HG02759 (cell line): ENCODE data around the gene SYNPR.

ENCODE experiments used
- ATAC-seq: cut with Tn5 transposase; IDR thresholded peaks from one replicate; pipeline ENCODE4 v1.9.1; 2021; ENCODE audit warnings: mild to moderate bottlenecking, moderate library complexity; ENCODE audit not compliant: unreplicated experiment

The SYNPR gene

DNA sequence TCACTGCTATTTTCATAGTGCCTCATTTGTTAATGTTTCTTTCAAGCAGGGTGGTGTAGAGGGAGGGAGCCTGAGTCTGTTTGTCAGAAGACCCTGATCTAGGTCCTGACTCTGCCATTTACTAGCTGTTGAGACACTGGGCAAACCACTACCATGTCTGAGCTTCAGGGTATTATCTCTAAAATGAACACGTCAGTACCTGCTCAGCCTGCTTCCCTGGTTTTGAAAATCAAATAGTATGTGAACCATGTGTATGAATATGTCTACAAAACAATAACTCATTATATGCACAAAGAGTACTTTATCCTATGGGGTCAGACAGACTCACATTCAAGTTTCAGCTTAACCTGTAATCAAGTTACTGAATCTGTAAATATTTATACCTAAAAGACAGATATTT lies 25.1 kb downstream of the SYNPR start:
- ATAC-seq = no peak

- no peak for ATAC-seq
Measured at GRCh38 chr3:63304421-63304820, 26.3 kb downstream of the SYNPR start.

- ATAC-seq = no peak
Measured at GRCh38 chr3:63308072-63308471, 30.0 kb downstream of the SYNPR start.

DNA sequence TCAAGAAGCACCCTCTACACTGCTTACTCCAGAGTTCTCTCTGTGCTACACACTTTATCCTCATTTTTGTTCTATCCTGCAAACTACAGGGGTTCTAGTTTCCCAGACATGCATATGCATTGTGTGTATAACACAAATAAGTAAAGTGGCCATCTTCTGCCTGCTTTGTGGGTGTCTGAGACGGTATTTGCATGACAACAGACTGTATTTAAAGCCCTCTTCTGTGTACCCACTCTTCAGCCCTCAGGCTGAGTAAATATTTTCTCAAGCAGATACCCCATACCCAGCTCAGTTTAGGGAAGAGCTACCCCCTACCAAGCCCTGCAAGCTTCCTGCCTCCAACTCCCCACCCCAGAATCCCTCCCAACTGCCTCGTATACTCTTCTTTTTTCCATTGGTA lies 31.7 kb downstream of the SYNPR start:
- no peak for ATAC-seq

- no peak for ATAC-seq
Measured at GRCh38 chr3:63323766-63324165, 45.7 kb downstream of the SYNPR start.

DNA sequence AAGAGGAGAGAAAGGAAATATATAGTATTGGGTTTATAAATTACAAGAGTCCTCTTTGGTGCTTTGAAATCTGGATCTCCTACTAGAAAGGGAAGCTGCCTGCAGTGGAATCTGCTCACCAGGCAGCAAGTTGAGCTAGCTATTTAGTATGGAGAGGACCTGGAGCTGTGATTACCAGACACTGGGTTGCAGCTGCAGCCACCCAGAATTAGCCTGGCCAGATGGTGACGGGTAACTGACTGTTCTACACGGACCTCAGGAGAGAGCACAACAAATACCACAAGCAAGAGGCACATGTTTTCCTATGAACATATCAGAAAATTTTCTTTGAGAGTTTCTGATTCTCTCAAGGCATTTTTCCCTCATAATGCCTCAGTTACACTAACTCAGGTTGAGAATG lies 46.5 kb downstream of the SYNPR start:
- no peak for ATAC-seq

DNA sequence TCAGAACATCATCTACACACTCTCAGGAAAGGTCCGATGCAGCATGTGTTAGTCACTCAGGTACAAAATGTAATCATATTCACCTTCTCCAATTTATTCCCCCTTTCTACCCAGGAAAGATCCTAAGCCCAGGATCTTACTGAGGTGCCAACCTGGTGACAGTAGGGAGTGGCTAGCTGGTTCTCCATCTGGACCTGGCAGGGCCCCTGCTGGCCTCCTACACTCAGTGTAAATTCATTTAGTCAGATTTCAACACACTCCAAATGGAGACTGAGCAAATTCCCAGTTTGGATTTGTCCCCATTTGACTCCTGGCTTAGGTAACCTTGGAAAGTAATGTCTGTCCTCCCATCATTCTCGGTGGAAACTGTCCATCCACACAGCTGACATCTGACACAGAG lies 47.3 kb downstream of the SYNPR start:
- ATAC-seq = no peak

DNA sequence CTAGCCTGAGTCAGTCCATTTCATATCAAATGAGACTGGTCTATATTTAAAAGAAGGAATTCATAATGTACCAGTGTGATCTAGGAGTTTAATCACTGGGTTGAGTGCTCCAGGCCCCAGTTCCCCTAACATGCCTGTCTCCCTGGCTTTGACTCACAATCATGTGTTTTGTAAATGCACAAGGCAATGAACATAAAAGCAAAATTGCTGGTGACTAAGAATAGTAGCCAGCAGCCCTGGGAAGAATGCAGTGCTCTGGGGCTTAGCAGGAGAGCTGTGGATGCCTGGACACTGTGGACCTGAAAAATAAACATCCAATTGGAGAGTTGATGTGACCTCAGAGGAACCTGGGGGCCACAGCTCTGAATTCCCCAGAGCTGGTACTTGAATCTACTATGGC lies 50.3 kb downstream of the SYNPR start:
- no peak for ATAC-seq

DNA sequence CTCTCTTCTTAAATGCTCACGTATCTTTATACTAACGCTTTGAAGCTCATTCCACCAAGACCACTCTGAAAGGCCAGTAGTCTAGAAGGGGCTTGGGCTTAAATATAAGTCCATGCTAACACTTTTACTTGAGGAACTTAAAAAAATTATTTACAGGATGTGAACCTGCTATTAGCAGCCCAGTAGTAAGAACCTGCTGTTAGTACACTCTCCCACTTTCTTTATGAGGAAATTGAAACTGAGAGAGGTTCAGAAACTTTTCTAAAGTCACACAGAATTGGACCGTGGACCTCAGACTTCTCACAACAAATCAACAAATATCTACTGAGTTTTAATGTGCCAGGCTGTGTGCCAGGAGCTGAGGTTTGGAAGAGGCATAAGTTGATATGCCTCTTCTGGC lies 53.4 kb downstream of the SYNPR start:
- ATAC-seq = no peak

DNA sequence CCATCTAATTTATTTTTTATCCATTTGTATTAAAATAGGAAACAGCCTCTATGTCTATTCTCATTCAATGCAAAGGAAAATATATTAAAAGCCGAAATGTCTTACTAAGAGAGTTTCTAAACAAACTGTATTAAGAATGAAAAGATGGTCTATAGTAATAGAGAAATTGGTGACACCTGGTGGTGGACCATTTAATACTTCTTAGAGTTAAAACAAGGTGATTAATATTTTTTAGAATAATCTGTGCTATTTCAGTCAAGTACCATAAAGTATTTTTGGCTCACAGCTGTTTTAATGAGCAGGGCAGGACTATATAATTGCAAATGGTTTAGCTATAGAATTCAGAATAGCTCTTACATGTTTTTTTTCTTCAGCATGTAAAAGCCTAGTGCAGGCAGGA lies 55.7 kb downstream of the SYNPR start:
- no peak for ATAC-seq

DNA sequence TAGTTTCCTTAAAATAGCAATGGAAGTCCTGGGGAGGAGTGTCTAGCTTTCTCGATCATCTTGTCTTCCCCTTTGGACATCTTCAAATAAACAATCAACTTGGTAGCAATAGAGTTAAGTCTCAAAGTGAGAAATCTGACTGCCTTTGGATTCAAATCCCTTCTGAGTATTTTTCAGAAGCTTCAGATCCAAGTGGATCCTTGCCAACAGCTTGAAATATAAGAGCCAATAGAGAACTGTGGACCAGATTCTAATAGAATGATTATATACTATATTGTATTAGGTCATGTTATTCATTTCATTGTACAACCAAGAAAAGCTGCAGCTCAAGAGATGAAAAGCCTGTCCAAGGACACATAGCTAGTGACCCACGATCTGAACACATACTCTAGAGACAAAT lies 60.2 kb downstream of the SYNPR start:
- ATAC-seq = no peak

DNA sequence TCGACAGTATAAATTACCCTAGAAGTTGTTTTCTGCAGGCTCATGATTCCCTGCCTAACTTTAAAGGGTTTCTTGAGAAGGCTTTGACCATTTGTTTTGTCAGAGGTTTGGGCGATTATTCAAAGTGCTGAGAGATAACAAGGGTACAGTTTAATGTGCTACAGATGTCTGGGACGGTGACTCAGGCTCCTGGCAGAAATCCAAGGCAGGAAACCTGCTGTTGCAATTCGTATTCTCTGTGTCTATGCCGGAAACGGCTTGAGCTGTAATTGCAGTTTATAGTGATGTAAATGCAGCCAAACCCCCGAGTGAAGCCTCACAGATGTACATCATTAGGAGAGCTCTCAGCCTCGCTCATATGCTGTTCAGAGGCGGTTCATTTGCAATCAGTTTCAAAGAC lies 65.6 kb downstream of the SYNPR start:
- ATAC-seq = no peak

GRCh38 chr3:63344661-63345060 lies 66.6 kb downstream of the SYNPR start:
- no peak for ATAC-seq

GRCh38 chr3:63349583-63350573 lies 71.8 kb downstream of the SYNPR start:
- peak; percentile 80 for ATAC-seq

GRCh38 chr3:63351159-63352007 lies 73.3 kb downstream of the SYNPR start:
- ATAC-seq = peak; percentile 74

GRCh38 chr3:63352008-63352279 lies 73.8 kb downstream of the SYNPR start:
- ATAC-seq = no peak

GRCh38 chr3:63353383-63353782 lies 75.3 kb downstream of the SYNPR start:
- no peak for ATAC-seq

- no peak for ATAC-seq
Measured at GRCh38 chr3:63354160-63354559, 76.1 kb downstream of the SYNPR start.

- no peak for ATAC-seq
Measured at GRCh38 chr3:63355809-63356208, 77.7 kb downstream of the SYNPR start.

DNA sequence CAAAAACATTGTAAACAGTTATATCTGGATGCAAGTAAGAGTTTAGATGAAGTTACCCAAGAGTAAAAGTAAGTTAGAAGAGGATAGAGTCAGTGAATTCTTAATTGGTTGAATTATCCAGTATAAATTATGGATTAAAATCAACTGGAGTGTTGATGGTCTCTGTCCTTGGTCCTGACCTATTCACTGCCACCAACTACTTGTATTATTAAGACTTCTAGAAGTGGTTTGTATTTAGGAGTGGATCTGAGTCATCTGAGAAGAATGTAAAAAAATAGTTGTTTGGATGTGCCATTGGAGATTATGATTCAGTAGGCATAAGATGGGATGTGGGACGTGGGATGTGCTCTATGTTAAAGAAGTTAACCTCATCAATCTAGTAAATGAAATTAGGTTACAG lies 86.4 kb downstream of the SYNPR start:
- ATAC-seq = no peak

DNA sequence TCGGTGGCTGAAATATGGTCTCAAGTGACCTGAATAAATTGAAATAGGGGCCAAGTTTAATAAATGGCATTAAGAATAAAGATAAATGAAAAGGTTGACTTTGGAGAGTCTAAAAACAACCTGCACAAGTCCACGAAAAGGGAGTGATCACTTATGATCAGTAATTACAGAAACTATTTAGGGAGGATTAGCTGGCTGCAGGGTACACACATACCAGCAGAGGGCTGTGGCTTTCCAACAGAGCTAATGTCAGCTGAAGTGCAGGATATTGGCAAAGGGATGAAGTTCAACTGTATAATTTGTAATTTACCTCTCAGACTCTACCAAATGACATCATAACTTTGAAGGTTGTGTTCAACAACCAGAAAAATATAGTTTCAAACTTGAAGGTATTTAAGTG lies 86.8 kb downstream of the SYNPR start:
- ATAC-seq = no peak

GRCh38 chr3:63365671-63366070 lies 87.6 kb downstream of the SYNPR start:
- no peak for ATAC-seq
